Chondrocyte (in vitro differentiated cells): Measurements from ENCODE around the gene ELF3. TPM values are rescaled to one million over a fixed set of nuclear protein-coding genes. Genes with fewer than 3 reads are reported as not detected.
A peak's percentile ranks its signal among the peaks of the same experiment; 100 is the strongest.
"Not testable (repeated sequence)": the region's sequence is repeated elsewhere in the genome, so short reads cannot be mapped to it uniquely, and the experiment has no call there.

ENCODE experiments used
- DNase-seq: peaks from one replicate; pipeline ENCODE4 v3.0.0; 2021; ENCODE audit warnings: mixed read lengths, low spot score
- H3K27ac Mint-ChIP-seq: one replicate; pipeline ENCODE4 v1.8.0; 2021; ENCODE audit warnings: mild to moderate bottlenecking, moderate library complexity, mixed read lengths; ENCODE audit not compliant: unreplicated experiment
- H3K27me3 Mint-ChIP-seq: 2 replicates; pipeline ENCODE4 v1.8.0; 2021; ENCODE audit warnings: low read depth, mixed read lengths
- H3K36me3 Mint-ChIP-seq: 2 replicates; pipeline ENCODE4 v1.8.0; 2021; ENCODE audit warnings: low read depth, mixed read lengths
- H3K4me1 Mint-ChIP-seq: 2 replicates; pipeline ENCODE4 v1.8.0; 2021; ENCODE audit warnings: low read depth, mild to moderate bottlenecking, mixed read lengths
- H3K4me3 Mint-ChIP-seq: one replicate; pipeline ENCODE4 v1.8.0; 2021; ENCODE audit warnings: mild to moderate bottlenecking, moderate library complexity, mixed read lengths; ENCODE audit not compliant: unreplicated experiment
- H3K9me3 Mint-ChIP-seq: 2 replicates; pipeline ENCODE4 v1.8.0; 2021; ENCODE audit warnings: low read depth, mixed read lengths
- CTCF ChIP-seq: fragments of 200-600 bp; sonication (generic); IDR thresholded peaks from 2 replicates; pipeline ENCODE4 v1.5.0; 2021; ENCODE audit warnings: antibody characterized with exemption, mild to moderate bottlenecking, moderate library complexity
- total RNA-seq: library from RNA; stranded (reverse); gene quantifications from 3 replicates; pipeline ENCODE4 v1.2.1, GENCODE V29; 2021

Gene ELF3
- total RNA-seq, 1 donor from 2014 or later, result 0.40 TPM

GRCh38 chr1:202017749-202018467 lies 7.5 kb downstream of the ELF3 start:
- no peak overlapping the region for H3K4me3 Mint-ChIP-seq
- H3K4me1 Mint-ChIP-seq, result peaks cover 5% of the 10 kb centered on the region
- DNase-seq, result no peak
- no peak for TF ChIP-seq CTCF
- no peaks in the 10 kb centered on the region for H3K36me3 Mint-ChIP-seq
- H3K27me3 Mint-ChIP-seq, result no peaks in the 10 kb centered on the region
- no peaks in the 10 kb centered on the region for H3K9me3 Mint-ChIP-seq
- H3K27ac Mint-ChIP-seq, result no peak overlapping the region

- no peak overlapping the region for H3K4me3 Mint-ChIP-seq
- no peaks in the 10 kb centered on the region for H3K27me3 Mint-ChIP-seq
- H3K27ac Mint-ChIP-seq, result no peak overlapping the region
- TF ChIP-seq CTCF, result no peak
- no peak for DNase-seq
- H3K4me1 Mint-ChIP-seq, result peaks cover 6% of the 10 kb centered on the region
- no peaks in the 10 kb centered on the region for H3K9me3 Mint-ChIP-seq
- H3K36me3 Mint-ChIP-seq, result no peaks in the 10 kb centered on the region
These were observed 8.3 kb downstream of the ELF3 start for GRCh38 chr1:202018468-202019234.

DNA sequence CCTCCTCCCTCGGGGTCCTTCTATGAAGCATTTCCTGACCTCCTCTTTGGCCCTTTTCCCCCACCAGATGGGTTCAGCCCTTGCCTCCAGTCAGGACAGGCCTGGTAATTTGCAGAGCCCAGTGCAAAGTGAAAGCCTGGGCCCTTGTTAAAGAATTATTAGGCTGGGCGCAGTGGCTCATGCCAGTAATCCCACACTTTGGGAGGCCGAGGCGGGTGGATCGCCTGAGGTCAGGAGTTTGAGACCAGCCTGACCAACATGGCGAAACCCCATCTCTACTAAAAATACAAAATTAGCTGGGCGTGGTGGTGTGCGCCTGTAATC lies 8.8 kb downstream of the ELF3 start:
- not testable (repeated sequence) for H3K4me1 Mint-ChIP-seq, H3K27ac Mint-ChIP-seq

DNA sequence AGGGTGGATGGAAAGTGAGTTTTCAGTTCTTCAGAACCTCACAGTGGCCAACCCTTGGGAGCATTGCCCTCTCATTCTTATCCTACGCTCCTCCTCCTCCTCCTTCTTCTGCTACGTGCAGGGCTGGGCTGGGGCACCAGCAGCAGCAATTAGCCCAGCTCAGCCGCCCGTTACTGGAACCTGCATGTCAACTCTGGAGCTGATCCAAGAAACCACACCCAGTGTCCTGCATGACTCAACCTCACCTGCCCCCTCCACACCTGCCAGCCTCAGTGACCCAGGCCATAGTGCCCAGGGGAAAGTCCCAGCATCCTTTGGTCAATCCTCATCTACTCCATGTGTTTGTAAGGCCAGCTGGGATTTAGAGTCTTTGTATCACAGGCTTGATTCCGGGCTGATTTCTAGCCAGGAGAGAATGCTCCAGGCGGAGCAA lies 12.6 kb downstream of the ELF3 start:
- no peaks in the 10 kb centered on the region for H3K9me3 Mint-ChIP-seq
- peaks cover 4% of the 10 kb centered on the region for H3K4me1 Mint-ChIP-seq
- TF ChIP-seq CTCF, result no peak
- no peaks in the 10 kb centered on the region for H3K36me3 Mint-ChIP-seq
- no peaks in the 10 kb centered on the region for H3K27me3 Mint-ChIP-seq
- no peak for DNase-seq
- H3K4me3 Mint-ChIP-seq, result no peak overlapping the region
- H3K27ac Mint-ChIP-seq, result no peak overlapping the region

More for the DNA sequence above, 8.8 kb downstream of the ELF3 start:
- not testable (repeated sequence) for H3K27me3 Mint-ChIP-seq, H3K36me3 Mint-ChIP-seq, H3K9me3 Mint-ChIP-seq, H3K4me3 Mint-ChIP-seq, DNase-seq

- H3K4me1 Mint-ChIP-seq, result peaks cover 11% of the 10 kb centered on the region
- H3K27me3 Mint-ChIP-seq, result no peaks in the 10 kb centered on the region
- DNase-seq, result no peak
- no peak for TF ChIP-seq CTCF
- H3K9me3 Mint-ChIP-seq, result no peaks in the 10 kb centered on the region
- peak overlapping the region; percentile 4 for H3K27ac Mint-ChIP-seq
- H3K4me3 Mint-ChIP-seq, result no peak overlapping the region
- no peaks in the 10 kb centered on the region for H3K36me3 Mint-ChIP-seq
These were observed 18.8 kb downstream of the ELF3 start for GRCh38 chr1:202029171-202029665.
